MV-4-11 (cell line): ENCODE data around the gene ARAP3.
A peak's percentile ranks its signal among the peaks of the same experiment; 100 is the strongest.
"Not testable (repeated sequence)": the region's sequence is repeated elsewhere in the genome, so short reads cannot be mapped to it uniquely, and the experiment has no call there.

Experiments used
- DNase-seq: peaks from one replicate; lab custom pipeline; 2025; lab: John Stamatoyannopoulos, UW

The ARAP3 gene, protein sequence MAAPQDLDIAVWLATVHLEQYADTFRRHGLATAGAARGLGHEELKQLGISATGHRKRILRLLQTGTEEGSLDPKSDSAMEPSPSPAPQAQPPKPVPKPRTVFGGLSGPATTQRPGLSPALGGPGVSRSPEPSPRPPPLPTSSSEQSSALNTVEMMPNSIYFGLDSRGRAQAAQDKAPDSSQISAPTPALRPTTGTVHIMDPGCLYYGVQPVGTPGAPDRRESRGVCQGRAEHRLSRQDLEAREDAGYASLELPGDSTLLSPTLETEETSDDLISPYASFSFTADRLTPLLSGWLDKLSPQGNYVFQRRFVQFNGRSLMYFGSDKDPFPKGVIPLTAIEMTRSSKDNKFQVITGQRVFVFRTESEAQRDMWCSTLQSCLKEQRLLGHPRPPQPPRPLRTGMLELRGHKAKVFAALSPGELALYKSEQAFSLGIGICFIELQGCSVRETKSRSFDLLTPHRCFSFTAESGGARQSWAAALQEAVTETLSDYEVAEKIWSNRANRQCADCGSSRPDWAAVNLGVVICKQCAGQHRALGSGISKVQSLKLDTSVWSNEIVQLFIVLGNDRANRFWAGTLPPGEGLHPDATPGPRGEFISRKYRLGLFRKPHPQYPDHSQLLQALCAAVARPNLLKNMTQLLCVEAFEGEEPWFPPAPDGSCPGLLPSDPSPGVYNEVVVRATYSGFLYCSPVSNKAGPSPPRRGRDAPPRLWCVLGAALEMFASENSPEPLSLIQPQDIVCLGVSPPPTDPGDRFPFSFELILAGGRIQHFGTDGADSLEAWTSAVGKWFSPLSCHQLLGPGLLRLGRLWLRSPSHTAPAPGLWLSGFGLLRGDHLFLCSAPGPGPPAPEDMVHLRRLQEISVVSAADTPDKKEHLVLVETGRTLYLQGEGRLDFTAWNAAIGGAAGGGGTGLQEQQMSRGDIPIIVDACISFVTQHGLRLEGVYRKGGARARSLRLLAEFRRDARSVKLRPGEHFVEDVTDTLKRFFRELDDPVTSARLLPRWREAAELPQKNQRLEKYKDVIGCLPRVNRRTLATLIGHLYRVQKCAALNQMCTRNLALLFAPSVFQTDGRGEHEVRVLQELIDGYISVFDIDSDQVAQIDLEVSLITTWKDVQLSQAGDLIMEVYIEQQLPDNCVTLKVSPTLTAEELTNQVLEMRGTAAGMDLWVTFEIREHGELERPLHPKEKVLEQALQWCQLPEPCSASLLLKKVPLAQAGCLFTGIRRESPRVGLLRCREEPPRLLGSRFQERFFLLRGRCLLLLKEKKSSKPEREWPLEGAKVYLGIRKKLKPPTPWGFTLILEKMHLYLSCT (N-terminal part only)

DNA sequence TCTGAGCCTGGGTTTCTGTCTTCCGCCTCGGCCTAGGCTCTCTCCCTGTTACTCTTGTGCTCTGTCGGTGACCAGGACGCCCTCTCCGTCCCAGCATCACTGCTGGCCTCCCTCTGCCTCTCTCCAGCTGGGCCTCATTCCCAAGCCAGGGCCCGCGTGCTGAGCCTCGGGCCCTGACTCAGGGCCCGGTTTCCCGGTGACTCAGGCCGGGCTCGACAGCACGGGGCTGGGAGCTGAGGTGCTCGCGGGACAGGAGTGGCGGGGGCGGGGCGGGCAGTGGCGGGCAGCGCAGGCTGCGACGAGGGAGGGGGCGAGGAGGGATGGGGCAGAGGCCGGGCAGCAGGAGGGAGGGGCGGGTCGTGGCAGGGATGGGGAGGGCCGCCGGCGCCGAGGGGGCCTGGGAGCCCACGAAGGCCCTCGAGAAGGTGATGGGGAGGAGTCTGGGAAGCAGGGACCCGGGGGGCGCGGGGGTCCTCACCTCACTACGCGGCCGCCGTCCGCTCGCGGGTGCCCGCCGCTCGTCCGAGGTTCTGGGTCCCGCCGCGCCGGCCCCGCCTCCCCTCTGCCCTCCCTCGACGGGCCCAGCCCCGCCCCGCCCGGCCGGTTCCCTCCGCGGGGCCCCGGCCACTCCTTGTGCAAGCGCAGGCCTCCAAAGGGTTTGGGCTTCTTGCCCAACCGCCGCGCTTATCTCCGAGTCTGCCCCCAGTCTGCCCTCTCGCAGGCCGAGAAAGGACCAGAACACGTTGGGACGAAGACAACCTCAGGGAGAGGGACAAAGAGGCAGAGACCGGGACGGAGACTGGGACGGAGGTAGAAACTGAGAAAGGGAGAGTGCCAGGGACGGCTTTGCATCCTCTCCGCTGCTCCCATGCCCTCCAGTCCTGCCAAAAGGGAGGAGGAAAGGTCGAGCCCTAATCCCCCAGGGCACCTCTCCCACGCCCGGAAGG lies at the start of gene ARAP3:
Gene ARAP3 (minus strand): TSS at position 536 of the 947 bp plus-strand sequence. CDS start 1,744 bp downstream, outside the sequence.
- DNase-seq: peak; percentile 80

DNA sequence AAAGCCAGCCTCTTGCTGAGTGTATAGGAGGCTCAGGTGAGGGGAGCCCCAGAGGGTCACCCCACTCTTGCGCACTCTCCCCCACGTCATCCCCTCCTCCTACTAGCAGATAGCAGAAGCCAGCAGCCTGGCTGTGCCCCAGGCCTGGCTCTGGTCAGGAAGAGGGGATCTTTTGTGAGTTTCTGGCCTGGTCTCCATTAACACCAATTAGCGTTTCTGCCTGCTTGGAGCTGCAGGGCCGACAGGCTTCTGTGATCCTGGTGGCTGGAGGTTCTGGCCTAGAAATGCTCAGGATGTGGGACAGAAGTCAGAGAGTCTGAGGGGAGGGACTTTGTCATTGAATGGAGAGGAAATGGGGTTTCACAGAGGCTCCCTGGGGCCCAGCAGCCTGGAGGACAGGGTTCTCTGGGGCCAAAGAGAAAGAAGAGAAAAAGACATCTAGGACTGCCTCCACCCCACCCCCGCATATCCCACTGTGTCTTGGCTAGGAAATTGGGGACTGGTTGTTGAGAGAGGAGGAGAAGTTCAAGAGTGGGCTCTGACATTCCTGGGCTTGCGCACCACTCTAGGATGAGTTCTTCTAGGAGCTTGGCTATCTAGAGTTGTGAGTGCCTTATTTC lies 47.5 kb upstream of the ARAP3 start:
- no peak for DNase-seq

DNA sequence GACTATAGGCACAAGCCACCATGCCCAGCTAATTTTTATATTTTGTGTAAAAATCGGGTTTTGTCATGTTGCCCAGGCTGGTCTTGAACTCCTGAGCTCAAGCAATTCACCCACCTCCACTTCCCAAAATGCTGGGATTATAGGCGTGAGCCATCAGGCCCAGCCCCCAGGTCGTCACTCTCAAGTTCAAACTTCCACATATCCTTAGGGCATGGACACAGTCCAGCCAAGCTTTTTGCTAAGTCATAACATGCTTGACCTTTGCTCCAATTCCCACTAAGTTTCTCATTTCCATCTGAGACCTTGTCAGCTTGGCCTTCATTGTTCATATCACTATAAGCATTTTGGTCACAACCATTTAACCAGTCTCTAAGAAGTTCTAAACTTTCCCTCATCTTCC lies 43.9 kb upstream of the ARAP3 start:
- no peak for DNase-seq

DNA sequence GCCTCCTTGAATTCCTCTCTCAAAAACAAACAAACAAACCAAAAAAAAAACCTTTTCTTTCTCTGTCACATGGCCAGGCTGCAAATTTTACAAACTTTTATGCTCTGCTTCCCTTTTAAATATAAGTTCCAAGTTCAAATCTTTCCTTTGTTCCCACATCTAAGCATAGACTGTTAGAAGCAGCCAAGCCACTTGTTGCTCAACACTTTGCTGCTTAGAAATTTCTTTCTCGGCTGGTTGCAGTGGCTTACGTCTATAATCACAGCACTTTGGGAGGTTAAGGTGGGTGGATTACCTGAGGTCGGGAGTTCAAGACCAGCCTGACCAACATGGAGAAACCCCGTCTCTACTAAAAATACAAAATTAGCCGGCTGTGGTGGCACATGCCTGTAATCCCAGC lies 43.1 kb upstream of the ARAP3 start:
- not testable (repeated sequence) for DNase-seq

DNA sequence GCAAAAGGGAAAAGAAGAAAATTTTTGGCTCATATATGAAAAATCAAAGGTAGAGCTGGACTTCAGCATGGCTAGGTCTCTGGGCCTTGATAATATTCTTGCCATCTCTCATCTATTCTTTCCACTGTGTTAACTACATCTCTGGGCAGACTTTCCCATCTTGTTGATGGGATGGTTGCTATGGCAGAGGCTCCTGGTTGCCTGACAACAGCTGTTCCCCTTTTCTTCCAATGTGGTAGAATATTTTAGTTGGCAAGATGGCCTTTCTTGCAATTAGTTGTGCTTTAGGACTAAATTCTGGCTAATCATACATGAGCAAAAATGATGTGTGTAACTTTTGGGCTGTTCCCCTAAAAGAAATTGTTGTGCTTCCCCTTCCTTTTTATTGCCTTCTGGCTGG lies 40.2 kb upstream of the ARAP3 start:
- DNase-seq: no peak

DNA sequence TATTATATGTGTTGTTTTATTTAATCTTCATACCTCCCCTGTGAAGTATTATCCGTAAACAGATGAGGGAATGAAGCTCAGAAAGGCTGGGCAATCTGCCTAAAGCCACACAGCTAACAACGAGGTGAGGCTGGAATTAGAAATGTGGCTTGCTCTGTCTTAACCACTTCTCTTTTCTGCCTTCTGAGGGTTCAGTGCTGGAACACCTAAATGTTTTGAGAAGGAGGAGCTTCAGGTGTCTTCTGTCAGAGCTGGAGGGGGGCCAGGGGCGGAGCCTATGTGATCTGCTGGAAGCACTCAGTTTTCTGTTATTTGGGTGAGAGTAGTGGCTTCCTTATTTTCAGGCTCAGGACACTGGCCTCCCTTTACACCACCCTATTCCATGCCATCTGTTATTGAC lies 35.0 kb upstream of the ARAP3 start:
- no peak for DNase-seq

DNA sequence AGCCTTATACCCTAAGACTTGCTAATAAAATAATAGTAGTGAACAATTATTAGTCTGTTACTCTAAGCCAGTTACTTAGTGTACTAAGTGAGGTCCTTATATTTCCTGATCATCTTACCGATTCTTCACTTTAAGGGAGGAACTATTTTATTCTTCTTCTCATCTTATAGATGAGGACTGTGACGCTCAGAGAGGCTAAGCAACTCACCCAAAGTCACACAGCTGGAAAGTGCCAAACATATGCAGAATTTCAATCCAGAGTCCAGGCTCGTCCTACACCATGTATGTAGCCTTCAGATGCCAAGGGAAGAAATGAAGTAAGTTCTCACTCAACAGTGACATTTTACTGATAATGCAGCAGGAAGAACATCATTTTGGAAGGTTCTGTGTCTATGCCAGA lies 34.4 kb upstream of the ARAP3 start:
- no peak for DNase-seq

DNA sequence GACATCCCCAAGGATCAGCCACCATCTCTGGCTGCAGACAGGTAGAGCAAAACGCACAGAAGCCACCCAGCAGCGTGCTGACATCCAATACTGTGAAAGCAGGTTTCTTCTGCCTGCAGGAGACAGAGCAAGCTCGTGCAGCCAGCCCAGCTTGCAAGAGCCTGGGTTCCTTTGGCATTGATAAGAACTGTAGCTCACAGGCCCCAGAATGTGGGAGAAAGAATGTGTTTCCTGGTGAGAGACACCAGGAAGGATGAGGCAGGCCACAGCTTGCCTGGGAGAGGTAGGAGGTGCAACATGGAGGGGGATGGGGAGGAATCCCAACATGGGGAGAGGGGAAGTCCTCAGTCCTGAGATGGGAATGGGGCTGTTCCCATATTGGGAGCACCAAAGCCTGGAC lies 34.0 kb upstream of the ARAP3 start:
- DNase-seq: no peak

DNA sequence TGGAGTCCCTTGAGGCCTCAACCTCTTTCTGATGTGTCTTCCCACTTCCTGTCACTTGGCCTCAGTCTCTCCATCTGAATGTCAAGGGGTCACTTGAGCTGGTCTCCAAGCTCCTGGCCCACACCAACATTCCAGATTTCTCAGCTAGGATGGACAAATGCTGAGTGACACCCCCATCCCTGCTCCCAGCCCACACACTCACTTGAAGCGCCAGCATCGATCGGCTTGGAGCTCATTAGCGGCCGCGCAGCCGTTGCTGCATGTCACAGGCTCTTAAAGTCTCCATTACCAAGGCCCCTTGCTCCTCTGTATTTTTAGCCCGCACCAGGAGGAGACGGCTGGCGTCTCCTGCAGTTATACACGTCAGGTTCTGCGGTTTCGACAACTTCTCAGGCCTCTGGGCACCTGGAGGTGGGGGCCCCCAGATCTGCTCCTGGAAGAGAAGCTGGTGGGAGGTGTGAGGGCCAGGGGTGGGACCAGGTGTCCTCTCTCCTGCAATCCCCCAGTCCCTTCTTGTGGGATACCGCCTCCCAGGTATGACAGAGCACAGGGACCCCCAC lies 33.4 kb upstream of the ARAP3 start:
- no peak for DNase-seq

DNA sequence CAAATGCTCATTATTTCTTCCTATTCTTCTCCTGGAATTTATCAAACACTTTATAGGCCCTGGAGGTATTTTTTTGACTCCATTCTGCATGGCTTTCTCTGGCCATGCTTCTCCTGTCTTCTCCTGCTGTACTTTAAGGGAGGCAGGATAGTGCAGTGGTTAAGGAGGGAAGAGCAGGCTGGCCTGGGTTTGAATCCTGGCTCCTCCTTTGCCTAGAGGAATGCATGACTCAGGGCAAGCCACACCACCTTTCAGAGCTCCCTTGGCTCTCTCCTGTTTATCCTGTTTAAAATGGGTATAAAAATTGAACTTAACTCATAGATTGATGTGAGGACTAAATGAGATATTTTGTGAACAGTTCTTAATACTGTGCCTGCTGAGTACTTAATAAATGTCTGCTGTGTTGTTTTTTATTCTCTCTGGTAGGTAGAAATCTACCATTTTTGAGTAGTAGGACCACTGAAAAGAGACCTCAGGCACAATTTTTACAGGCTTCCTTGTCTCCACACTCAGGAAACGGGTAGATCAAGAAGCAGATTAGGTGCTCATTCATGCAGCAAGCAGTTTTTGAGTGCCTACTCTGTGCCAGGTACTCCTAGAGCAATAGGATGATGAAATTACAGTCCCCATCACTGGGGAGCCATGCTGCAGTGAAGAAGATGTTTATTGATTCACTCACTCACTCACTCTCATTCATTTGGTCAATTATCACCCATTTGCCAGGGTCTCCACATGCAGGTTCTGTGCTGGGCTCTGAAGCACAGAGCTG lies 32.7 kb upstream of the ARAP3 start:
- DNase-seq: no peak

DNA sequence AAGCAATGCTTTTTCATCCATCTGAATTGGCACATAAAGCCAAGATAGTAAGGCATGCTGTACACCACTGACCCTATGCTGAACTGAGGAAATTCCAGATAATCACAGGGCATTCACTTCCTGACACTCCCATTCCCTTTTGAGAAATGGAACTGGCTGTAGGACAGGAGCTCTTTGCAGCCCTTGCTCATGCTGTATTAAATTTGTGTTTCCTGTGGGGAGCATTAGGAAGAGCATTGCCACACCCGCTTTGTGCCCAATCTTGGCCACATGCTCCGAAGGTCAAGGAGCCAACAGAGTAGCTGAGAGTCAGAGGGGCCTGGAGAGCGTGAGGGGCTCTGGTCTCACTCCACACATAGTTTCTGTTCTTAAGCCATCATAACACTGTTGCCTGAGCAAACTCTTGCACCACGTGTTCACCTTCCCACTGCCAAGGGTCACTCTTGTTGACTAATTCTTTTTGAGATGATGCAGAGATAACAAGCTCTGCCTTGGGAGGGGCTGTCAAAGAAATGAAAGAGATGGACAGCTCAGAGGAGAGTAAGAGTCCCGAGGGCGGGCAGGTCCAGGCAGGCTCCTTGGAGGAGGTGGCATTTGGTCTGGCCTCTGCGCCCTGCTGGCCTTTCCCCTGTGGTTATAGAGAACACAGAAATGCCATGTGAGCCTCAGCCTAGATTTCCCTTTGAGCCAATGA lies 31.7 kb upstream of the ARAP3 start:
- DNase-seq: no peak

DNA sequence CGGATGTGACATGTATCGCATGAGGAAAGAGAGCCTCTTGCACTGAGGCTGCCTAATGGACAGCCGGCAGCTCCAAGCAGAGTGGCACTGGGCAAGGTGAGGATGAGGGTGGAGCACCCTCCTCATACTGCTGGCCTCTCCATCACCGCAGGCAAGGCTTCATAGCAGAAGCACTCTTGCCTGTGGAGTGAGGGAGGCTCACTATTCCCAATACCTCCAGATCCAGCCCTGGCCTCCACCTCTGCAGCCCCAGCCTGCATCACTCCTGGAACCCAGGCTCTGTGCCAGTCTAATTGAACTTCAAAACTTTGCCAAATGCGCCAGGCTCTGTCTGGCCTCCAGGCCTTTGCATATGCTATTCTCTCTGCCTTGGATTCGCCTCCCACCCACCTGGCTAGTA lies 29.7 kb upstream of the ARAP3 start:
- DNase-seq: no peak

DNA sequence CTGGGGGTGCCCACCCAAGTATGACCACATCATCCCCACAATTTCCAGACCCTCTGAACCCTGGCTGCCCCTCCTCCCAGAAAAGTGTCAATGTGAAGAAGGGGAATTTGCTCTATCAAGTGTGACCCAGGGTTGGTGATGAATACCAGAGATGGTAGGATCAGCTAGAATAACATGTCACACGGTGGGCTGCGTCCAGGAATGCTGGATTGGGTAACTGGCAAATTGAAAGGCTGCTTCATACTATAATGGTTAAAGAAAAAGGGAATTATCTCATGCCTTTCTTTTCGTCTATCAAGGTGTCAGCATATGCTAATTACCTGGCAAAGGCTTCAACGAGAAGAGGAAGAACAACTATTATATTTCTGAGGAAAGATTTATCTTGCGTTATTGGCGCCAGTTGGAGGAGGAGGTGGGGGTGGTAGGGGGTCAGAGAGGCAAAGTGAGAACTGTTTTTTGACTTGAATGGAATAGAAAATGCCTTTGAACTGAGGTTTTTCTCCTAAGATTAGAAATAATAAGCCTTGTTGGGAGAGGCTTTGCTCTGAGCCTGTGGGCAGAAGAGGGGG lies 27.8 kb upstream of the ARAP3 start:
- no peak for DNase-seq

DNA sequence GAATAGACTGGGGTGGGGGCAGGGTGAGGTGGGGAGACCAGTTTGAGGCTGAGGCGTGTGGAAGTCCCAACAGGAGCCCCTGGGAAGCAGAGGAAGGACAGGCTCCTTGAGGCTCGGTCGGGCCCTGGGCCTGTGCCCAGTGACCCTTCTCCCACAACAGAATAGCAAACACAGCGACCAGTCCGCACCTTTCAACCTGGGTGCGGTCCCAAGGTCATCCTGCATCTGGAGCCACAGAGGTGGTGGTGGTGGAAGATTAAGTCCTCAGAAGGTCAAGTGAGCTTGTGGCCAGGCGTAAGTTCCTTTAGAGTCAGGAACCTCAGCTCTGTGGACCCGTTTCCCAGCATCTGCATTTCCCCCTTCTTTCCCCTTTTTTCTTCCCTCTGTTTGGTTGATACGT lies 26.0 kb upstream of the ARAP3 start:
- no peak for DNase-seq

DNA sequence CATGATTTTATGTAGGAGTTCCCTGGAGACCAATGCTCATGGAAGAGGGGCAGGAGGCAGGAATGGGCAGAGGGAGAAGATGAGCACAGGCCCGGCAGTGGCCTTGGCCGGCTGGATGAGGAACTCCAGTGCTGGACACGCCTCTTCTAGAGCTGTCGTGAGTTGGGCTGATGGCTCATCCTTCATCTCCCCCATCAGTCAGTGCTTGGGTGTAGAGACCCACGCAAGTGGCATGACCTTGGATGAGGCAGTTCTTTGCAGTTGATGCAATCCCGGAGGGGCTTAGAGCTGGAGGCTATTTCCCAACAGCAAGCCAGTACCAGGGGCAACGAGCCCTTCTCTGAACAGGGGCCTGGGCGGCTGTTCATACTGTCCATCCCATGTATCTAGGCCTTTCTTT lies 25.5 kb upstream of the ARAP3 start:
- no peak for DNase-seq

DNA sequence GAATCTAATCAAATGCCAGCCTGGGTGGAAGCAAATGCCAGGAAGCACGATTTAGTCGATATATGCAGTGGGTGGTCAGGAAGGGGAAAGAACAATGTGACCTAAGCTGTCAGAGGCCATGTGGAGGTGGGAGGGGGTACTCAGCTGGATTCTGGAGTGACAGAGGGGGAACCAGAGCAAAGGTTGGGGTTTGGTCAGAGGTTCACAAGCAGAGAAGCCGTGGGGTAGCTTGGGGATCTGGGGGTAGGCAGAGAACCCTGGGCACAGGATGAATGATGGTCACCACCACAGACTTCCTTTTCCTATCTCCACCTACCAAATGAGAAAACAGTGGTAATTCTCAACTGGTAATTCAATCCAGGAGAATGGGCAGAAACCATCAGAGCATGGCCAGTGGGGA lies 24.1 kb upstream of the ARAP3 start:
- no peak for DNase-seq

DNA sequence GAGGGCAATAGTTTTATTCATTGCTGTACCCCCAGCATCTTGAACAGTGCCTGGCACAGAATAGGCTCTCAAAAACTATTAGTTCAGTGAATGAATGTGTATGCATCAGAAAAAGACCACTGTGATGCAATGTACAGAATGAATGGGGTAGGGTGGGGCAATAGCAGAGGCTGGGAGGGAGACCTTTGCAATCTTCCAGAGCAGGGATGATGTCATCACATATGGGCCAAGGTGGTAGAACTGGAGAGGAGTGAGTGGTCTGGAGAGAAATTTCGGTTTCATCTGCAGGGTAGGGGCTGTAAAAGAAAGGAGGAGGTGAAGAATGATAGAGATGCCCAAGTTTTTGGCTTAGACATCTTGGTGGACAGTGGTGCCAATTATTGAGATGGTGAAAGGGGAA lies 23.4 kb upstream of the ARAP3 start:
- DNase-seq: no peak

DNA sequence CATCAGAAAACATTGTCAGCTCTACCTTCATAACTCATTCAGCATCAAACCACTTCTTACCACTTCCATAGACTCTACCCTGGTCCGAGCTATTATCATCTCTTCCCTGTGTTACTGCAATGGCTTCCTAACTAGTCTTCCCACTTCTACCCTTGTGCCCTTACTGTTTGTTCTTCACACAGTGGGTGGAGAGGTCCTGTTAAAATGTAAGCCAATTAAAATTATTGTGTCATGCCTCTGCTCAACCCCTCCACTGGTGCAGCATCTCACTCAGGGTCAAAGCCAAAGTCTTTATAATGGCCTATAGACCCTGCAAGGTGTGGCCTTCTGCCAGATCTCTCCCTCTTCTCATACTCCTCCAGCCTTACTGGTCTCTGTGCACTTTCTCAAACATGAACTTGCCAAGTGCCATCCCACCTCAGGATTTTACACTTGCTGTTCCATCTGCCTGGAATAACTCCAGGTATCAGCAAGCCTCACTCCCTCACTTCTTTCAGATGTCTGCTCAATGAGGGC lies 22.8 kb upstream of the ARAP3 start:
- DNase-seq: no peak
